Breast epithelium (tissue), 3 donors: ENCODE measurements around the gene MYOG.

Experiments used
- CTCF ChIP-seq, 3 donors: fragments of 450-650 bp; IDR thresholded peaks; one replicate each; pipeline ENCODE4 v1.5.1; 2016 to 2017; ENCODE audit warnings: antibody characterized with exemption in 3 of 3, mild to moderate bottlenecking in 3 of 3, moderate library complexity in 3 of 3
- POLR2A ChIP-seq: fragments of 450-650 bp; IDR thresholded peaks from one replicate; pipeline ENCODE4 v1.6.1; 2016; ENCODE audit warnings: antibody characterized with exemption, mild to moderate bottlenecking, moderate library complexity
- POLR2AphosphoS5 ChIP-seq, 3 donors: sonication (generic); formaldehyde crosslinking; IDR thresholded peaks; one replicate each; pipeline ENCODE4 v1.6.1; 2017; ENCODE audit warnings: antibody characterized with exemption in 3 of 3

GRCh38 chr1:203054642-203055041, 31.2 kb downstream of the MYOG start:
- TF ChIP-seq CTCF (IDR thresholded peaks at IDR 0.05): no peak
- no peak for TF ChIP-seq POLR2AphosphoS5 (IDR thresholded peaks at IDR 0.05)
- TF ChIP-seq POLR2A: no peak
